Natural killer cell (primary cell): ENCODE data around the gene RAPGEF2. TPM values are rescaled to one million over a fixed set of nuclear protein-coding genes. Genes with fewer than 3 reads are reported as not detected.

Experiments
- ATAC-seq, 3 donors: fragments of 150-1000 bp in 2 of 3; fragments of 200-7000 bp in 1 of 3; cut with Tn5 transposase; 1 replicate in 1 of 3; 2 replicates in 2 of 3; pipeline ENCODE4 v1.10.0; 2021; ENCODE audit warnings: mild to moderate bottlenecking in 2 of 3, moderate library complexity in 2 of 3
- DNase-seq, 2 donors: peaks; one replicate each; pipeline versions ENCODE4 v3.0.0 to v3.0.0-alpha.2; 2013 to 2021; ENCODE audit warnings: mixed read lengths in 1 of 2
- H3K27ac ChIP-seq: one replicate; pipeline ENCODE4 v1.5.1; 2013; ENCODE audit warnings: mild to moderate bottlenecking, low read length
- H3K27me3 ChIP-seq: one replicate; pipeline ENCODE4 v1.6.1; 2013; ENCODE audit warnings: low read length; ENCODE audit not compliant: control insufficient read depth, insufficient read depth
- H3K36me3 ChIP-seq: one replicate; pipeline ENCODE4 v1.6.1; 2013; ENCODE audit warnings: low read length; ENCODE audit not compliant: control insufficient read depth, insufficient read depth
- H3K4me1 ChIP-seq: one replicate; pipeline ENCODE4 v1.6.1; 2013; ENCODE audit warnings: low read length; ENCODE audit not compliant: control insufficient read depth, insufficient read depth
- H3K4me3 ChIP-seq: one replicate; pipeline ENCODE4 v1.5.1; 2013; ENCODE audit warnings: low read length
- H3K9me3 ChIP-seq: one replicate; pipeline ENCODE4 v1.6.1; 2013; ENCODE audit warnings: low read length; ENCODE audit not compliant: control insufficient read depth, insufficient read depth
- H3K27ac Mint-ChIP-seq, 2 donors: one replicate each; pipeline ENCODE4 v1.8.0; 2022; ENCODE audit warnings: mild to moderate bottlenecking in 2 of 2, mixed read lengths in 2 of 2, moderate library complexity in 1 of 2
- H3K27me3 Mint-ChIP-seq, 2 donors: one replicate each; pipeline ENCODE4 v1.8.0; 2022; ENCODE audit warnings: low read depth in 2 of 2, mixed read lengths in 2 of 2
- H3K36me3 Mint-ChIP-seq: one replicate; pipeline ENCODE4 v1.8.0; 2022; ENCODE audit warnings: mixed read lengths
- H3K4me1 Mint-ChIP-seq, 2 donors: one replicate each; pipeline ENCODE4 v1.8.0; 2022; ENCODE audit warnings: mixed read lengths in 2 of 2
- H3K4me3 Mint-ChIP-seq: one replicate; pipeline ENCODE4 v1.8.0; 2022; ENCODE audit warnings: mild to moderate bottlenecking, moderate library complexity, mixed read lengths
- H3K9me3 Mint-ChIP-seq, 2 donors: one replicate each; pipeline ENCODE4 v1.8.0; 2022; ENCODE audit warnings: mixed read lengths in 2 of 2
- CTCF ChIP-seq: fragments of 200-600 bp; IDR thresholded peaks from one replicate; pipeline ENCODE4 v1.8.0; 2022; ENCODE audit warnings: antibody characterized with exemption
- WGBS: methylation state at CpG from one replicate; pipeline ENCODE4 v1.1.7; 2013; ENCODE audit warnings: missing lambda C conversion rate; ENCODE audit not compliant: insufficient coverage; 5-methylcytosine and 5-hydroxymethylcytosine counted together
- intact Hi-C: fragments of 100-400 bp; cut with micrococcal nuclease; formaldehyde crosslinking; loops from one replicate; pipeline ENCODE4 v1.14.2; 2022
- total RNA-seq, 4 donors: library from RNA; stranded (reverse); fragments of 120-200 nt in 1 of 4; gene quantifications; one replicate each; pipeline versions ENCODE4 v1.2.3 to v1.2.4, GENCODE V29; 2013 to 2022

RAPGEF2 gene
- total RNA-seq, 3 donors from 2014 or later (not counting 1 experiment from before 2014, with no cell fraction given) = 21.9 to 55.6 (median 27.6) TPM

DNA sequence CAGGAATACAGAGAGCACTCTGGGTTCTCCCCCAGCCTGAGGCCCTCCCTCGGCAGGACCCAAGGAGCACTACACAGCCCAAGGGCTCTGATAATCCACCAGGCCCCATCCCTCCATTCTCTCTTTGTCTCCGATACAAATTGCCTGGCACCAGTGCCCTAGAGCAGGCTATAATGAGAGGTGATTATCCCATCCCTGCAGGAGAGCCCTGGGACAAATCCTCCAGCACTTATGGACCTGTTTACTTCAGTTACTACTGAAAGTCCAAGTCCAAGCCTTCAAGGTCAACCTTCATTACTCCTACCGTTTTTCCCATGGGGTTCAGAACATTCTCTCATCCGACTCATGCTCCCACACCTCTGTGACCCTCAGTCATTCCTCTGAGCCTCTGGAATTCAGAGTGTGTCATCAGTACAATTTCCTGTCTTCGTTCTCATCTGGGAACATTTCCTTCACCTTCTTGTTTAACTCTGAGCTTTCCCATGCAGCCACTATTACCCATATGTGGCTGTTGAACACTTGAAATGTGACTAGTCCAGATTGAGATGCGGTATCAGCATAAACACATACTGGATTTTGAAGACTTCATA, 299.0 kb downstream of the RAPGEF2 start:
- intact Hi-C loops = no loop called here
- WGBS = 77% methylated on average over 5 of the region's 6 CpGs
- no peak overlapping the region for H3K4me3 Mint-ChIP-seq

More for the DNA sequence above, 299.0 kb downstream of the RAPGEF2 start:
- Mint-ChIP-seq H3K9me3 (no peaks in the 10 kb centered on the region), H3K36me3 (no peaks in the 10 kb centered on the region), H3K27me3 (peaks cover 0 to 13% of the 10 kb centered on the region in 2 donors), H3K4me1 (no peaks in the 10 kb centered on the region), H3K27ac (no peak overlapping the region)
- ATAC-seq = no peak
- no peak for TF ChIP-seq CTCF
- Histone ChIP-seq H3K27me3 (no peaks in the 10 kb centered on the region), H3K4me3 (no peak overlapping the region), H3K27ac (no peak overlapping the region), H3K9me3 (no peaks in the 10 kb centered on the region), H3K36me3 (no peaks in the 10 kb centered on the region), H3K4me1 (peaks cover 7% of the 10 kb centered on the region)
- no peak for DNase-seq
